SJCRH30 (cell line): ENCODE measurements around the gene SLC4A3. TPM values are rescaled to one million over a fixed set of nuclear protein-coding genes. Genes with fewer than 3 reads are reported as not detected.
A peak's percentile ranks its signal among the peaks of the same experiment; 100 is the strongest.

Source experiments
- DNase-seq, 2 experiments: peaks; one replicate each; pipeline ENCODE4 v3.0.0-alpha.2; 2015 to 2020
- H3K27ac ChIP-seq: fragments of 250-450 bp; sonication (Bioruptor Pico); 2 replicates; pipeline ENCODE4 v1.5.1; 2020; ENCODE audit warnings: mild to moderate bottlenecking, moderate library complexity
- H3K27me3 ChIP-seq: fragments of 250-450 bp; sonication (Bioruptor Pico); 2 replicates; pipeline ENCODE4 v1.5.1; 2020; ENCODE audit warnings: mild to moderate bottlenecking, moderate library complexity
- H3K36me3 ChIP-seq: fragments of 250-450 bp; sonication (Bioruptor Pico); 2 replicates; pipeline ENCODE4 v1.5.1; 2020; ENCODE audit warnings: mild to moderate bottlenecking, moderate library complexity
- H3K4me1 ChIP-seq: fragments of 250-450 bp; sonication (Bioruptor Pico); 2 replicates; pipeline ENCODE4 v1.5.1; 2020; ENCODE audit warnings: mild to moderate bottlenecking, moderate library complexity
- H3K4me3 ChIP-seq: fragments of 250-450 bp; sonication (Bioruptor Pico); 2 replicates; pipeline ENCODE4 v1.5.1; 2020; ENCODE audit warnings: mild to moderate bottlenecking, moderate library complexity
- H3K9me3 ChIP-seq: fragments of 250-450 bp; sonication (Bioruptor Pico); replicated peaks from 2 replicates; pipeline ENCODE4 v1.5.1; 2020; ENCODE audit warnings: mild to moderate bottlenecking, moderate library complexity
- total RNA-seq: library from RNA; depleted of rRNA; stranded (reverse); fragments of >200 nt; shearing (Covaris generic); gene quantifications from 2 replicates; pipeline ENCODE4 v1.2.3, GENCODE V29; 2014; rRNA removed

The SLC4A3 gene
- total RNA-seq, 1 experiment from 2014 or later, result 1.3 TPM

GRCh38 chr2:219684721-219685689, 57.6 kb downstream of the SLC4A3 start:
- peak in 1 of 2 experiments; percentile 23 for DNase-seq
- Histone ChIP-seq H3K27ac (no peak overlapping the region), H3K36me3 (no peaks in the 10 kb centered on the region), H3K27me3 (no peaks in the 10 kb centered on the region), H3K9me3 (no peaks in the 10 kb centered on the region), H3K4me3 (peak overlapping the region; percentile 46), H3K4me1 (peaks cover 15% of the 10 kb centered on the region)

- Histone ChIP-seq H3K9me3 (no peaks in the 10 kb centered on the region), H3K4me1 (peaks cover 15% of the 10 kb centered on the region), H3K36me3 (no peaks in the 10 kb centered on the region), H3K4me3 (no peak overlapping the region), H3K27me3 (no peaks in the 10 kb centered on the region), H3K27ac (no peak overlapping the region)
- DNase-seq, result no peak
Observed at GRCh38 chr2:219687272-219687671, 59.8 kb downstream of the SLC4A3 start.

GRCh38 chr2:219687882-219688559, 60.6 kb downstream of the SLC4A3 start:
- Histone ChIP-seq H3K4me3 (no peak overlapping the region), H3K4me1 (peaks cover 15% of the 10 kb centered on the region), H3K36me3 (no peaks in the 10 kb centered on the region), H3K27me3 (no peaks in the 10 kb centered on the region), H3K27ac (no peak overlapping the region), H3K9me3 (no peaks in the 10 kb centered on the region)
- no peak for DNase-seq

GRCh38 chr2:219688560-219689445, 61.4 kb downstream of the SLC4A3 start:
- DNase-seq, result peak; percentile 52 to 64
- H3K27me3 ChIP-seq, result no peaks in the 10 kb centered on the region
- no peaks in the 10 kb centered on the region for H3K9me3 ChIP-seq
- peak overlapping the region; percentile 19; the same call in 1 of the 2 replicates for H3K27ac ChIP-seq
- peaks cover 15% of the 10 kb centered on the region for H3K4me1 ChIP-seq
- no peaks in the 10 kb centered on the region for H3K36me3 ChIP-seq
- H3K4me3 ChIP-seq, result no peak overlapping the region

- Histone ChIP-seq H3K9me3 (no peaks in the 10 kb centered on the region), H3K27me3 (no peaks in the 10 kb centered on the region), H3K4me1 (peaks cover 15% of the 10 kb centered on the region), H3K36me3 (no peaks in the 10 kb centered on the region), H3K4me3 (no peak overlapping the region), H3K27ac (no peak overlapping the region)
- peak; percentile 51 to 72 for DNase-seq
Observed at GRCh38 chr2:219689676-219690628, 62.5 kb downstream of the SLC4A3 start.

DNA sequence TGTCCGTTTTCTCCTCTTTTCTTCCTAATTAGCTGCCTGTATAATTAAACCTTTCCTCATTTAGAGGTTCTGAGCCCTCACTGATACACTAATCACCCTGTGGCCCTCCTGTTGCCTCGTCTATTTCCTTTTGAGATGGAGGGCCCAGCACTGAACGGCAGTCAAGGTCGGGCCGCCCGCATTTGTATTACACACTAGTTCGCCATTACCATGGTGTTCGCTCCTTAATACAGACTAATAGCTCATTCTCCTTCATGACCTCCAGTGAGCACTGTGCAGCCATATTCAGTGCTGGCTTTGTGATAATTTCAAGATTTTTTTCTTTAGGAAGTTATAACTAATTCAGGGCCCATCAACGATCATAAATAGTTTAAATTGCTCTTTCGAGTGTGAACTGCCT, 64.1 kb downstream of the SLC4A3 start:
- Histone ChIP-seq H3K9me3 (no peaks in the 10 kb centered on the region), H3K4me3 (no peak overlapping the region), H3K27ac (no peak overlapping the region), H3K27me3 (no peaks in the 10 kb centered on the region), H3K36me3 (no peaks in the 10 kb centered on the region), H3K4me1 (peaks cover 15% of the 10 kb centered on the region)
- DNase-seq, result no peak

Other genes starting within 250 kb of the SLC4A3 start
- gene DNPEP, start 239.7 kb upstream of the SLC4A3 start, total RNA-seq, result 29.5 and 33.1 TPM in 2 replicates
- gene DES, start 209.3 kb upstream of the SLC4A3 start, total RNA-seq, result 331 and 376 TPM in 2 replicates
- gene SPEG, start 192.8 kb upstream of the SLC4A3 start, total RNA-seq, result 21.3 and 26.2 TPM in 2 replicates
- gene GMPPA, start 128.7 kb upstream of the SLC4A3 start, total RNA-seq, result 21.9 and 22.1 TPM in 2 replicates
- 0.46 and 0.67 TPM in 2 replicates for gene ASIC4, start 113.1 kb upstream of the SLC4A3 start, total RNA-seq
- gene CHPF, start 83.8 kb upstream of the SLC4A3 start, total RNA-seq, result 41.8 and 44.0 TPM in 2 replicates
- 8.1 and 8.2 TPM in 2 replicates for gene TMEM198, start 83.6 kb upstream of the SLC4A3 start, total RNA-seq
- gene OBSL1, start 56.1 kb upstream of the SLC4A3 start, total RNA-seq, result 67.8 and 71.6 TPM in 2 replicates
- gene INHA, start 55.3 kb upstream of the SLC4A3 start, total RNA-seq, result 0.65 and 1.4 TPM in 2 replicates
- 11.0 and 20.2 TPM in 2 replicates for gene STK11IP, start 29.8 kb upstream of the SLC4A3 start, total RNA-seq